KMS-11 (cell line): ENCODE measurements around the gene PSAP.

Experiments
- H2AFZ ChIP-seq: fragments of 200-600 bp; sonication (generic); 2 replicates; pipeline ENCODE4 v1.6.1; 2016; ENCODE audit warnings: antibody characterized with exemption, mixed run types, low read depth
- H3K27ac ChIP-seq: fragments of 200-600 bp; sonication (generic); 2 replicates; pipeline ENCODE4 v1.6.1; 2016; ENCODE audit warnings: mild to moderate bottlenecking, mixed run types
- H3K27me3 ChIP-seq: fragments of 200-600 bp; sonication (generic); 2 replicates; pipeline ENCODE4 v1.6.1; 2017; ENCODE audit warnings: mild to moderate bottlenecking, low read depth, mixed run types, moderate library complexity; ENCODE audit not compliant: insufficient read depth
- H3K36me3 ChIP-seq: fragments of 200-600 bp; sonication (generic); 2 replicates; pipeline ENCODE4 v1.6.1; 2017; ENCODE audit warnings: mild to moderate bottlenecking, mixed run types; ENCODE audit not compliant: insufficient read depth
- H3K4me1 ChIP-seq: fragments of 200-600 bp; sonication (generic); 2 replicates; pipeline ENCODE4 v1.6.1; 2016; ENCODE audit warnings: mild to moderate bottlenecking, low read depth, mixed run types; ENCODE audit not compliant: poor library complexity, severe bottlenecking
- H3K4me2 ChIP-seq: fragments of 200-600 bp; sonication (generic); 2 replicates; pipeline ENCODE4 v1.7.0; 2016; ENCODE audit warnings: mild to moderate bottlenecking, mixed run types
- H3K4me3 ChIP-seq: fragments of 200-600 bp; sonication (generic); IDR thresholded peaks from 2 replicates; pipeline ENCODE4 v1.6.1; 2017; ENCODE audit warnings: low read depth, low read length, mixed read lengths; ENCODE audit not compliant: insufficient read depth
- H3K79me2 ChIP-seq: fragments of 200-600 bp; sonication (generic); 2 replicates; pipeline ENCODE4 v1.6.1; 2016; ENCODE audit warnings: low read depth, mixed run types; ENCODE audit not compliant: insufficient read depth
- H3K9ac ChIP-seq: fragments of 200-600 bp; sonication (generic); 2 replicates; pipeline ENCODE4 v1.6.1; 2016; ENCODE audit warnings: mild to moderate bottlenecking, mixed run types
- H4K20me1 ChIP-seq: fragments of 200-600 bp; sonication (generic); 2 replicates; pipeline ENCODE4 v1.6.1; 2016; ENCODE audit warnings: mild to moderate bottlenecking, mixed run types; ENCODE audit not compliant: insufficient read depth
- TF ChIP-seq, protein P1 (sequence below): fragments of 200-600 bp; sonication (generic); conservative IDR thresholded peaks from 2 replicates; pipeline ENCODE4 v1.6.1; 2017; ENCODE audit warnings: low read depth, mild to moderate bottlenecking, antibody characterized with exemption, low read length, moderate library complexity, mixed read lengths

PSAP gene

DNA sequence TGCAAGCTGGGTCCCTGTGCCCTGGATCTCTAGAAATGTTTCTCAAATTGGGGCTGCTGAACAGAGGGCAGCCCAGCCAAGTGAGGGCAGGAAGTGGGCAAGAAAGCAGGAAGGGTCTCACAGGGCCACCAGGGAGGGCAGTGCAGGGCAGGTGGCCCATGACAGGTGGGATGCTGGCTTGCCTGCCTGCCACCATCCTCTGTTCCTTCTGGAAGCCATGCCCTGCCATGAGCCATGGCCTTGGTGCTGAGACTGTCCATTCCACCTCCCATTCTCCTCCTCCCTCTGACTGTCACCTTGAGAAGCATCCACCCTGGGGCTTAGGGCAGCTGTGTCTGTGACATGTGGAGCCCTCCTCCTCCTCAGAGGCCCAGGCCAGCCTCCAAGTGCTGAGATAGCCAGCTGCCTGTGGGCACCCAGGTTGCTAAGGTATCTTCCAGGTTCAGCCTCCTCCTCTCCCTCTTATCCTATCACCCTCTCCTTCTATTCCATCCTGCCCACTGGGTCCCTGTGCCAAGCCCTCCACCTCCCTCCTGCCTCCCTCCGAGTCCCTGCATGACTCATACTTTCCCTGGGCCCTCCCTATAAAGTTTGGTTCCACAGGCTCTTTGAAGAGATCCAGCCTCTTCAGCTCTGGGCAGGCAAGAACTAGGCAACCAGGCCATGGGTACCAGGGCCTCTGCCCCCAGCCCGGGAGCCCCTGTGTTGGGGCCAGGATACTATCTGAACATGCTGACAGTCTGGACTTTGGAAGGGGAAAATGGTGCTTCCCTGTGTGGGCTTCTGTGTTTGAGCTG is 79.0 kb downstream of the PSAP start:
- TF ChIP-seq, protein P1, sequence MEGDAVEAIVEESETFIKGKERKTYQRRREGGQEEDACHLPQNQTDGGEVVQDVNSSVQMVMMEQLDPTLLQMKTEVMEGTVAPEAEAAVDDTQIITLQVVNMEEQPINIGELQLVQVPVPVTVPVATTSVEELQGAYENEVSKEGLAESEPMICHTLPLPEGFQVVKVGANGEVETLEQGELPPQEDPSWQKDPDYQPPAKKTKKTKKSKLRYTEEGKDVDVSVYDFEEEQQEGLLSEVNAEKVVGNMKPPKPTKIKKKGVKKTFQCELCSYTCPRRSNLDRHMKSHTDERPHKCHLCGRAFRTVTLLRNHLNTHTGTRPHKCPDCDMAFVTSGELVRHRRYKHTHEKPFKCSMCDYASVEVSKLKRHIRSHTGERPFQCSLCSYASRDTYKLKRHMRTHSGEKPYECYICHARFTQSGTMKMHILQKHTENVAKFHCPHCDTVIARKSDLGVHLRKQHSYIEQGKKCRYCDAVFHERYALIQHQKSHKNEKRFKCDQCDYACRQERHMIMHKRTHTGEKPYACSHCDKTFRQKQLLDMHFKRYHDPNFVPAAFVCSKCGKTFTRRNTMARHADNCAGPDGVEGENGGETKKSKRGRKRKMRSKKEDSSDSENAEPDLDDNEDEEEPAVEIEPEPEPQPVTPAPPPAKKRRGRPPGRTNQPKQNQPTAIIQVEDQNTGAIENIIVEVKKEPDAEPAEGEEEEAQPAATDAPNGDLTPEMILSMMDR = no peak
- Histone ChIP-seq H3K27me3 (peaks cover 12% of the 10 kb centered on the region; the same call in 1 of the 2 replicates), H2AFZ (no peak overlapping the region), H3K27ac (no peak overlapping the region), H3K4me1 (peaks cover 6% of the 10 kb centered on the region), H3K4me2 (no peak overlapping the region), H3K36me3 (no peaks in the 10 kb centered on the region), H3K79me2 (no peaks in the 10 kb centered on the region), H3K9ac (no peak overlapping the region), H3K4me3 (no peak overlapping the region), H4K20me1 (no peaks in the 10 kb centered on the region)

DNA sequence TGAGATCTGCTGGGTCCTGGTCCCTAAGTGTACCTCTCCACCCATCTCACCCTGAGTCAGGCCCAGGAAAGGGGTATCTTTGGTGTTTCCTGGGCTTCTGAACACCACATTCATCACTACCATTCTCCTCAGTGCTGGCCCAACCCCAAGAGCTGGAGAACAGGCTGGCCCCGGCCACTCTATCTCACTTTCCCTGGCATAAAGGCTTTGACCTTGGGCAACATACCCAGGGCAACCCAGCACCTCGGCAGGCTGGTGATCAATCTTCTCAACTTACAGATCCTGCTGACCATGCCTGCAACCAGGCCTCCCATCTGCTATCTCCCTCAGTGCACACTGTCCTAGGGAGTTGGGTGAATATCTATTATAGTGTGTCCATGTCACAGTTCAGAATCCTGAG is 79.8 kb downstream of the PSAP start:
- Histone ChIP-seq H4K20me1 (no peaks in the 10 kb centered on the region), H3K9ac (no peak overlapping the region), H3K27me3 (peaks cover 12% of the 10 kb centered on the region; the same call in 1 of the 2 replicates), H3K4me1 (peaks cover 6% of the 10 kb centered on the region), H3K79me2 (no peaks in the 10 kb centered on the region), H3K4me2 (no peak overlapping the region), H3K27ac (no peak overlapping the region), H3K4me3 (no peak overlapping the region), H2AFZ (no peak overlapping the region), H3K36me3 (no peaks in the 10 kb centered on the region)
- TF ChIP-seq, protein P1 = no peak

DNA sequence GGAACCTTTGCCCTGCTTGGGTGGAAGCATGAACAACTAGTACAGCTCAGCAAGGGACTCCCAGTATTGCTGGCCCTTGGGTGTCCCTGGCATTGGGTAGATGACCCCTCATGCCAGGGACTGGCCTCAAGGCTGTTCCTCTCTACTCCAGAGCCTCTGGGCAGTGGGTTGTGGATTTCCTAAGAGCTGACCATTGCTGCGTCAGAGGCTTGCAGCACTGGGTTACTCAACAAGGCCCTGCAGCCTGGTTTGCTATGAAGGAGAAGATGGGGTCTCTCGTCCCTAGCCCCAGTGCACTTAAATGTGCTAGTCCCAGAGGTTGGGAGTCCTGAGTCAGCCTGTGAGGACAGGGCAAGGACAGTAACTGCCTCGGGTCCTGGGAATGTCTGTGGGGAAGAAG is 80.3 kb downstream of the PSAP start:
- H3K9ac ChIP-seq = no peak overlapping the region
- no peak overlapping the region for H3K4me2 ChIP-seq
- no peaks in the 10 kb centered on the region for H3K36me3 ChIP-seq
- H2AFZ ChIP-seq = no peak overlapping the region
- peaks cover 6% of the 10 kb centered on the region for H3K4me1 ChIP-seq
- H4K20me1 ChIP-seq = no peaks in the 10 kb centered on the region
- TF ChIP-seq, protein P1 = no peak
- H3K4me3 ChIP-seq = no peak overlapping the region
- H3K27me3 ChIP-seq = peaks cover 12% of the 10 kb centered on the region; the same call in 1 of the 2 replicates
- no peak overlapping the region for H3K27ac ChIP-seq
- no peaks in the 10 kb centered on the region for H3K79me2 ChIP-seq

DNA sequence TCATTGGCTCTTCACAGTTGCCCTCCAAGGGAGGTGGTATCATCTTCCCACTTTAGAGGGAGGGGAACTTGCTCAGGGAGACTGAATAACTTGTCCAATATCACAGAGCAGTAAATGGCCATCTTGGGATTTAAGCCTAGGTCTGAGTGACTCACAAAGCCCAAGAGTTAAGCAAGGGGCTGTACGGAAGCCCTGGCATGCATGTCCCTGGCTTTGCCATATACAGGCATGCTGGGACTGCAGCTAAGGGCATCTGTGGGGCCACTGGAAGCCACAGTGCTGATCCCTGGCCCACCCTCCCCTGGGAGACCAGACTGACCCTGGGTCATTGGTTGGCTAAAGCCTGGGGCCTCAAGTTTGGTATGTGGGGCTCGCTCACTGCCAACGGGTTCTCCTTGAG is 80.8 kb downstream of the PSAP start:
- Histone ChIP-seq H3K9ac (no peak overlapping the region), H2AFZ (no peak overlapping the region), H3K4me2 (no peak overlapping the region), H3K4me3 (no peak overlapping the region), H3K79me2 (no peaks in the 10 kb centered on the region), H3K27me3 (peaks cover 12% of the 10 kb centered on the region; the same call in 1 of the 2 replicates), H3K36me3 (no peaks in the 10 kb centered on the region), H3K4me1 (peaks cover 6% of the 10 kb centered on the region), H4K20me1 (no peaks in the 10 kb centered on the region), H3K27ac (no peak overlapping the region)
- TF ChIP-seq, protein P1 = no peak
